DLD1 (cell line): ENCODE measurements around the gene CFAP100.

Experiments
- in situ Hi-C: cut with HindIII; loops from 2 replicates; pipeline ENCODE4 v1.10.0; 2017; ENCODE audit warnings: low sequenced_read_pairs

CFAP100 gene

DNA sequence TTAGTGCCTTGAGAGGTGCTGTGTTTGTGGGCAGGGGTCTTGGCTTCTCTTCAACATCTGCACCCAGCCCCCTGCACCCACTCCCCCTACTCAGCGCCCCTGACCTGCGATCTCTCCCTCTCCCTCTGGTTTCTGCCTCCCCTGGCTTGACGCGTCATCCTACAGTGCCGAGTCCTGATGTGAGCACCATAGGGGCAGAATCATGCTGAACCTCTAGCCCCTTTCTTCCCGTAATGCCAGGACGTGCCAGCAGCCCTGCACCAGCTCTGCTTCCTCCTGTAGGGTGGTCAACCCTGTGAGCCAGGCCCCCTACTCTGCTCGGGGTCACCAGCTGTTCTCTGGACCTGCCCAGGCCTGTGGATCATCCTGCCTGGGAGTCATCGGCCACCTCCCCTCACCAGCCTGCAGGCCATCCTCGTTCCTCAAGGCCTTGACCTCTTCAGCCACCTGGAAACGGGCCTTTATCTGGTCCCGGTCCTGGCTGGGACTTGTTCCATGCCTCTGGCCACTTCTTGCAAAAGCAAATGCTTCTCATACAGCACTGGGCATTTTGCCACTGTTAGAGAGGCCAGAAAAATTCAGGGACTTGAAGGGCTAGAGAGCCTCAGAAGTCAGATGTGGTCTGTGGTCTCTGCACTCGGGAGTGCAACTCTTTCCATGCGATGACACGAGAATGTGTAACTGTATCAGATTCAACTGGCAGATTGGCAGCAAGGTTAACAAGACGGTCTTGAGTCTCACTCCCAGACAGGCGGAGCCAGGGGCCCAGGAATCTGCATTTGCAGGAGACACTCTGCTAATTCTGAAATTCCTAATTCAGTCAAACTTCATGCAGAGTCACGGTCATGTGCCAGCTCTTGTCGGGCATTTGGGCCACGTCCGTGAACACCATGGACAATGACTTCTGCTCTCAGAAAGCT is 20.8 kb upstream of the CFAP100 start:
- in situ Hi-C loops = no loop called here

DNA sequence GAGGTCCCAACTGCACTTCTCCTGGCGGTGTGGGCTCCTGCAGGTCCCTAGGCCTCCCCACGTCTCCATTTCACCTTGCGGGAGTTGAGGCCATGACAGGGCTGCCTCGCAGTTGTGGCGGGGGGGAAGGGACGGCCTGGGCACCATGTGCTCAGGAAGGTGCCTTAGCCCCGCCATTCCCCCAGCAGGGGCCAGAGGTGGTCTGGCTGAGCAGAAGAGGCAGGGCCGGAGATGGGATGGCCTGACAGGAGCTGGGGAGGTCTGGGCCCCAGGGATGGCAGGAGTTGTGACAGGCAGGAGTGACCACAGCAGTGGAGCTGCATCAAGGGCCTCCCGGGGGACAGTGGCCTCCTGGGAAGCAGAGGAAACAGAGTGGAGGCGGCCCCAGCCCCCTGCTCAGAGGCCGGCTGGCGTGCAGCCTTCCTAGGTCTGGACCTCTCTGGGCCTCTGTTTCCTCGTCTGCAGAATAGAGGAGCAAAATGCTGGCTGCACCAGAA is 18.8 kb upstream of the CFAP100 start:
- in situ Hi-C loops = no loop called here

DNA sequence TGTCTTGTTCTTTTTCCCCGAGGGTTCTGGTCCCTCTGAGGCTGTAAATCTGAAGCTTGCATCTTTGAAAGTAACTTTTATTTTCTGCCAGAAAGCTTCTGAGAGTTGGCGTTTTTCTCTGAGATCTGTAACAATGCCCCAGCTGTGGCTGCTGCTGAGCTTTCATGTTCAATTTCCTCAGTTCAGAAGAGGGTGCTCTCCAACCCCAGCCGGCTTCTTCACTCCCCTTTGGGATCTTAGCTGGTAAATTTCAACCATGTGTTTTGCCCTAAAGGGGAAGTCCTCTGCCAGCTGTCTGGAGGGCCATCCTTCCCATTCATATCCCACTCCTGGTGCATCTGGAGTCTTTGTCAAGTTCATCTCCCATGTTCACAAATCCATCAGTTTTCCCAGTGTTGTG is 18.3 kb upstream of the CFAP100 start:
- in situ Hi-C loops = no loop called here

DNA sequence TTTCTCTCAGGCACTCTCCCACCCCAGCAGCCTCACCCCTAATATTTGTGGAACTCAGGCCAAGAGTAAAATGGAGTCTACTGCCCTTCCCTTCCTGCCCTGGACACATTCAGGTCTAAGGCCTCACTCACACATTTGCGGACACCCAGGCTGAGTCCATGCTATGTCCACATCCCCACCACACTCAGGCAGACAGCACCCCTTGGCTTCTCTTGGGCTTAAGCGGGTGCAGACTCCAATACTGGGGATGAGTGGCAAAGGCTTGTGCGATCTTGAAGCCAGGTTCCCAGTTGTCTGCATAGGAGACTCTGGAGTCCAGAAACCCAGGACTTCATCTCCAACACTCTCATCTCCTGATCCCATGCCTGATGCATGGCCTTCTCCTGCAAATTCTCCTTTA is 17.5 kb upstream of the CFAP100 start:
- in situ Hi-C loops = no loop called here

DNA sequence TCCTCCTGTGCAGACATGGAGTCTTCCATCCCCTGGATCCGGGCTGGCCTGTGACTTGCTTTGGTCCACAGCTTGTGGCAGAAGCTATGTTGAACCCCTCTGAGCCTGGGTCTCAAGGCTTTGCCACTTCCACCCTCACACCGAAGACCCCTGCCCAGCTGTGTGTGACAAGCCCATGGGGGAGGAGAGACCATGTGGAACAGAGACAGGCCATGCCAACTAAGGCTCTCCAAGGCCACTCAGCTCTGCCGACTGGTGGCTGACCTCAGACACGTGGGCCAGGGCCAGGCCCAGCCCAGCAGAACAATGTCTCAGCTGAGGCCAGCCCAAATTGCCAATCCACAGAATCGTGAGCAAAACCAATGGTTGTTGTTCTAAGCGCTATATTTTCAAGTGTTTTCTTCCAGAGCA is 16.4 kb upstream of the CFAP100 start:
- in situ Hi-C loops = no loop called here

DNA sequence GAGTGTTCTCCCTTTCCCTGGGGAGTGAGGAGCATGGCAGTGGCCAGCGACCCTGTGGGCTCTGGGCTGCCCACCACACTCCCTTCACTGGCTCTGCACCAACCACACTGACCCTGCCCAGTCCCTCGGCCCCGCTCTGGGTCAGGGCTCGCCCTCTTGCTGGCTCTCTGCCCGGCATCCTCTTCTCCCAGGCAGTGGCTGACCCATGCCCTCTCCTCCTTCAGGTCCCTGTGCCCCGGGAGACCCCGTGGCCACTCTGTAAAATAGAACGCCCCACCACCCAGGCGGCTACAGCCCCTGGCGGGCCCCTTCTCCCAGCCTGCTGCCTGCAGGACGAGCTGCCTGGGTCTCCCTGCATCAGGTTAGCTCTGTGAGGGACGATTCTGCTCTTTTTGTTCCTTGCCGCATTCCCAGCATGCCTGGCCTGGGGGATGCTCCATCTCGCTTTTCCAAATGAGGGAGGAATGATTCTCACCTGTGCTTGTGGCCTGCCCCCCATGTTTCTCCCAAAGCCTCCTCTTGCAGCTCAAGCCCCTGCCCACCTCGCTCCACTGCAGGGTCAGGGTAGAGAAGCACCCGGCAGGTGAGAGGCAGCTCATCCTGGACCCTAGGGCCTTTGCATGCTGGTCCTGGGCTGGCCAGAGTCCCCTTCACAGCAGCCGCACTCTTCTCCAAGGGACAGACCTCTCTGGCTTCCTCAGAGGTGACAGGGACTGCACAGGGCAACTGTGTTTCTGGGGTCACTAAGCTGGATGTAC is 14.5 kb upstream of the CFAP100 start:
- in situ Hi-C loops = no loop called here

DNA sequence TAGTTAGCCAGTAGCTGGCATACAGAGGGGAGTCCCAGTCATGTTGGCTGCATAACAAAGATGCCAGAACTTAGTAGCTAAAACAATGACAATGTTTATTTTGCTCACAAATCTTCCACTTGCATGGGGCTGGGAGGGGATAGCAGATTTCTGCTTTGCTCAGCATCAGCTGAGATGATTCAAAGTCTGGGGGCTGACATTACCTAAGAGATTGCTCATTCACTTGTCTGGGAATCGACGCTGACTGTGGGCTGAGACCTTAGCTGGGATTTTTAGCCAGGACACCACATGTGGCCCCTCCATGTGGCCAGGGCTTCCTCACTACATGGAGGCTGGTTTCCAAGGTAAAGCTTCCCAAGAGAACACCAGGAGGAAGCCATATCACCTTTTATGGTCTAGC is 12.7 kb upstream of the CFAP100 start:
- in situ Hi-C loops = no loop called here

DNA sequence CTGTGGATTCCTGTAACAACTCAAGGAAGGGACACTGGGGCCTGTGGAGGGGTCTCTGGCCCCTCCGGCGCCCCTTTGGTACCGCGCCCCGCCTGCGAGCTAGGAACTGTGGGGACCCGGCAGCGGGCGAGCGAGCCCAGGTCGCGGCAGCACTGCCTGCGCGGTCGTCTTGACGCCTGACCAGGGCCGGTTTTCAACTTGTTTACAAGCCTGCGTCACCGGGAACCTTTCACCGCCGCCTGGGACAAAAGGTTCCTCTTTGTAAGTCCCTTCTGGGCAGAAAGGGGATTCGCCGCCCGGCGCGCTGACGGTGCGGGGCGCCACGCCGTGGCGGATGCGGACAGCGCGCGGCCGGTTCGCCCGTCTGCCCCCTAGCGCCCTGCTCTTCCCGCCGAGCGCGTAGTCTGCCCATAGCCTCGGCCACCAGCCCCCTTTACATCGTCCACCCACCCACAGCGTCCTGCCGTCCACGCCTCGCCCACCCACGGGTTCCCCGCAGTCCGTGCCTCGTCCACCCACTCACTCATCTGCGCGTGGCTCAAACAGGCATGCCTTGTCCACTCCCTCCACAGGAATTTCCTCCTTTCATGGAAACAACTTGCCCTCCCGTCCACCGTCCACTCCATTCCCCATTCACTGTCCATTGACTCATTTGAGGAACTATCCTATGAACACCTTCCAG is 5.5 kb upstream of the CFAP100 start:
- in situ Hi-C loops = no loop called here

DNA sequence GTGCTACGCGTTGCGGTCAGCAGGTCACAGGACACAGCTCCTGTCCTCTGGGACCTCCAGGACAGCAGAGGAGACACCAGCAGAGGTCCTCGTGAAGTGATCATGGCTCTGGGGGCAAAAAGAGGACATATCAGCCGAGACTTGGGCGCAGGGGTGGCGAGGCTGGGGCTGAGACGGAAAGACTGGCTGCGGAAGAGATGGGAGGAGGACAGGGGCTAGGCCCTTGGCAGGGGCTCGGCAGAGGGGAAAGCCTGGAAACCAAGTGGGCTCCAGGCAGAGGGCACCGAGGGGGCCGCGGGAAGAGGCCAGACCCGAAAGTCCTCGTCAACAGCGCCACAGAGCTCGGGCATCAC is 4.9 kb upstream of the CFAP100 start:
- in situ Hi-C loops = loop anchor here (5.0 kb wide), 1 partner anchor 77 kb away; no protein-coding TSS in a partner anchor

DNA sequence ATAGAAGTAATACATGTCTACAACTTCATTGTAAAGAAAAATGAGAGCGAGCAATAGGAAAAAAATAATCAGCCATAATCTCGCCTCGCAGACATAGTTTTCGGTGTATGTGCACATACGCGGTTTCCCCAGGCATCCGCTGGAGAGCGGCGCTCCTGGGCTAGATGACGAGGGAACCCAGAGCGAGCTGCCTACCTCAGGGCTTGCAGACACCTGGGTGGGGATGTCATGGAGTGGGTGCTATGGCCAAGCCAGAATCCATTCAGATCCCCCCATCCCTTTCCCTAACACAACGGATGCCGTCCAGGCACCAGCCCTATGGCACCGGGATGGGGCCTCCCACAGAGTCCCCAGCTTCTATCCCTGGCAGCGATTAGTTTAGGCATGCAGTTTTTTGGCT is 4.5 kb upstream of the CFAP100 start:
- in situ Hi-C loops = loop anchor here (5.0 kb wide), 1 partner anchor 78 kb away; no protein-coding TSS in a partner anchor

DNA sequence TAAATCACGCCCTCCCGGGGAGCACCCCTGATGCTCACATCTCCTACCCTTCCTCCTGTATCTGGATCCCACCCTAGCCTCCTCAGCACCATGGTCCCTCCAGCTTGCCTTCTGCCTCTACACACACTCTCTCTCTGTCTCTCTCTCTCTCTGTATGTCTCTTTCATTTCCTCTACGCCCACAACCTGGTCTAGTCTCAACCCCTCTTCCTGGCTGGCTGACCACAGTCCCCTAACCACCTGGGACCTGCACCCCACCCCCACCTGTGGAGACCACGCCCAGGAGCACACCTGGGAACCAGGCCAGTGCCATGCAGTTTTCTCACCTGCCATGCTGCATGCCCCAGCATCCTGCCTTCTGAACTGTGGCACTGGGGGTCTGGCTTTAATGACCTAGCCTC is 4.0 kb upstream of the CFAP100 start:
- in situ Hi-C loops = loop anchor here (5.0 kb wide), 1 partner anchor 78 kb away; no protein-coding TSS in a partner anchor

DNA sequence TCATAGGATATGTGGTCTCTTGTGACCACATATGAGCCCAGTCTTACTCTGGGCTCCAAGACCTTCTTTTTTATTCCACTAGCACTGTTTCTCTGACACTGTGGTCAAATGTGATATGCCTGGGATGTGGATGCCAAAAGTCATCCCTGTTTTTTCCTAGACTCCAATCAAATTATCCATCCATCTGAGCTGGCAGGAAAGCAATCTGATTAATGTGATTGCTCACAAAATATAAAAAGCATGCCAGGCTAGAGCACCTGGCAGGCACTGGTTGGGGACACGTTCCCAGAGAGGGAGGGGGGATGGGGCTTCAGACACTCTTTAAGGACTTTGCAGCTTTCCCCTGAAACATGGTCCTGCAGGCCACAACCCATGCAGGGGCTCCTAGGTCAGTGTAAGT is 3.1 kb upstream of the CFAP100 start:
- in situ Hi-C loops = loop anchor here (5.0 kb wide), 1 partner anchor 79 kb away; no protein-coding TSS in a partner anchor

DNA sequence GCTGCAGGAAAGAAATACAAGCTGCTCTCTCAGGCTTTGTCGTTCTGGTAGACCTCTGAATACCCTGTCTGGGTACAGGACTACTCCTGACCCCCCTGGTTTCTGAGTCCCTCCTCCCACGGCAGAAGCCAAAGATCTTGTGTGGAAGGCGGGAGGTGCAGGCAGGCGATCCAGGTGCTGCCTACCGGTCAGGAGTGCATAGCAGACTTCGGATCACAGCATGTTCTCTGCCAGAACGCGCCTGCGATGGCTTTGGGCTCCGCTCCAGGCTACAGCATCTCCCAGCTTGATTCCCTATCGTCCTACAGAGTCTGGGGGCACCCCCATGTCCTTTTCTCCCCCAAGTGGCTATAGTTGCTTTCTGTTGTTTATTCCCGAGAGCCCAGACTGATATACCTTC is 2.5 kb upstream of the CFAP100 start:
- in situ Hi-C loops = loop anchor here (5.0 kb wide), 1 partner anchor 80 kb away; no protein-coding TSS in a partner anchor

DNA sequence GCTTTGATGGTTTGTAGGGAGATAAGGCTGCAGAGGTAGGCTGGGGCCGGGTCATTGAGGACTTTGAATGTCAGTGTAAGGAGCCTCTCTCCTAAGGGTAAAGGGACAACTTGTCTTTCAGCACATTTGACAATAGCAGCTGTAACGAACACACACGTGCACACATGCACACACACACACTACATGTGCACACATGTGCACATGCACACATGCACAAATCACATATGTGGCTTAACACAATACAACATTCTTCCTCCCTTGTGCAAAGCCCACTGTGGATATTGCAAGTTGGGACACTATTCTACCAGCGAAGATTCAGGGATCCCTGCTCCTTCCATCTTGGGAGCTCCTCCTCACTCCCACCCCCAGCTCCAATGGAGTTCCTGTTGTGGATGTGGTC is 1.1 kb upstream of the CFAP100 start:
- in situ Hi-C loops = loop anchor here (5.0 kb wide), 1 partner anchor 81 kb away; no protein-coding TSS in a partner anchor

DNA sequence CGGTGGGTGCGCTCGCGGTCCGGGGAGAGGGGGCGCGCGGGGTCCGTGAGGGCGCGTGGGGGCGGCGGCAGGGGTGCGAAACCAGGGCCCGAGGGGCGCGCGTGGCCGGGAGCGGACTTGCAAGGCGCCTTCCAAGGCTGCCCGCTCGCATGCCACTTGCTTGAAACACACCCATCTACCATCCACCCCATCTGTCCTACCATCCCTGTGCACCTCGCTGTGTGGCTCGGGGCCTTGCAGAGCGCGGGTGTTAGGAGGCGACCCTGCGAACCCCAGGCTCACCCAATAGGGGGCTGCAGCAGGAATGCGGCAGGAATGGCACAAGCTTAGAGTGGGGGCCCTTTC is 240 bp downstream of the CFAP100 start:
- in situ Hi-C loops = loop anchor here (5.0 kb wide), 1 partner anchor 83 kb away; no protein-coding TSS in a partner anchor

DNA sequence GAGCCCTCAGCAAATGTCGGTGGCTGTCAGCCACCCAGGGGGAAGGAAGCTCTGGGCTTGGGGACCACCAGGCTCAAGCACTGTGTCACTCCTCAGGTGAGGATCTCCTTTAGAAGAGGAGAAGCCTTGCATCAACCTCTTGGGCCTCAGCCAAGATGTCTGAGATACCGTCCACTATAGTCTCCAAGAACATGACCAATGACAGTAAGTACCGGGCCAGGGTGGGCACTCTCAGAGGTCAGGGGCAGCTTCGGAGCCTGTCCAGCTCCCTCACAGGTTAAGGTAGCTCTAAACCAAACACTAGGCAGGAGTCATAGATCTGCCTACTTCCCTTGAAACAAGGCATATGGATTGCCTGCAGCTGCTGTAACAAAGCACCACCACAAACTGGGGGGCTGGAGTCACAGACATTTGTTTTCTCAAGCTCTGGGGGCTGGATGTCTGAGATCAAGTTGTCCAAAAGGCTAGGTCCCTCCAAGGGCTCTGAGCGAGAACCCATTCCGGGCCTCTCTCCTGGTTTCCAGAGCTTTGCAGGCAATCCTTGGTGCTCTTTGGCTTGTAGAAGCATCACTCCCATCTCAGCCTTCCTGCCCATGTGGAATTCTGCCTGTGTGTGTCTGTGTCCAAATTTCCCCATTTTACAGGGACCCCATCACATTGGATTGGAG is 1.3 kb downstream of the CFAP100 start:
- in situ Hi-C loops = no loop called here

DNA sequence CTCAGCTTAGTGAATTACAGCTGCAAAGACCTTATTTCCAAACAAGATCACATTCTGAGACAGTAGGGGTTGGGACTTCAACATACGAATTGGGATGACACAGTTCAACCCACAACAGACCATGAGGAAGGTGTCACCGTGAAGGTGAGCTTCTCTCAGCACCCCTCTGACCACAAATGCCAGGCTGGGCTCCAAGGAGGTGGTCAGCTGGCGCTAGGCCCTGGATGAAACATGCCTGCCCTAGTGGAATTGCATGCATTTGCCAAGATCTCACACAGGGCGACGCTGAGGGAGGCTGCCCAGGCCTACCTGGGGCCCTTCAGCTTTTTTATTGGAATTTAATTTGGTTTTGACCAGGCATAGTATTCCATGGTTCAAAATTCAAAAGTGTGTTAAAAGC is 1.8 kb downstream of the CFAP100 start:
- in situ Hi-C loops = no loop called here

DNA sequence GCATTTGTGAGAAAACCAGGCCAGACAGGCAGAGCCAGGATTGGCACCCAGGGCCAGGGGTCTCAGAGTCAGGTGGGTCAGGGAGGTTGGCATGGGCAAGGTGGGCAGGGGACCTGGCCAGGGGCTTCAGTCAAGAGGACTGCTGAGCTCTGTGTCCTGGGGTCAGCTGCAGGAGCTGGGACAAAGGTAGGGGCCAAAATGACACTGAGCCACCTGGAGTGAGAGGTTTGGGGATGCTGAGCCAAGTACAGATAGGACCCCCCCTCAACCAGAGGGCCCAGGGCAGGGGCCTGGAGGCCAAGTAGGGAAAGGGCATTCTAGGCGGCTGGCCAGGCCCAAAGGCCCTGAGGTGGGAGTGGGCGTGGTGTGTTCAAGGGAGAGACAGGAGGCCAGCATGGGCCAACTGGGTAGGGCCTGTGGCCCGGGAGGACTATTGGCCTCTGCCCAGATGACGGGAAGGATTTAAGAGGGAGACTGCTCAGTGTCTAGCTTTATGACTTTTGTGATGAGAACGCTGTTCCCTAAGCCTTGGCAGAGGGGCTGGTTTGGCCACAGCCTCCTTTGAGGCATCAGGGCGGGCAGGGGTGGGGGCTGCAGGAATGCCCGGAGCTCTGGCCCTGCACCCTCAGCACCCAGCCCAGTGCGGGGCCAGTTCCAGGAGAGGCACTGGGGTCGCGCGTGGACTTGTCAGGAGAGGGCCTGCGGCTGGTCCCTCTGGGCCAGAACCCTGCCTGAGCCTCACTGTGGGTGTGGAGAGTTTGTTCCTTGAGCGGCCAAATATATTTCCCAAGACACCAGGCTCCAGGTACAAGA is 3.1 kb downstream of the CFAP100 start:
- in situ Hi-C loops = no loop called here

DNA sequence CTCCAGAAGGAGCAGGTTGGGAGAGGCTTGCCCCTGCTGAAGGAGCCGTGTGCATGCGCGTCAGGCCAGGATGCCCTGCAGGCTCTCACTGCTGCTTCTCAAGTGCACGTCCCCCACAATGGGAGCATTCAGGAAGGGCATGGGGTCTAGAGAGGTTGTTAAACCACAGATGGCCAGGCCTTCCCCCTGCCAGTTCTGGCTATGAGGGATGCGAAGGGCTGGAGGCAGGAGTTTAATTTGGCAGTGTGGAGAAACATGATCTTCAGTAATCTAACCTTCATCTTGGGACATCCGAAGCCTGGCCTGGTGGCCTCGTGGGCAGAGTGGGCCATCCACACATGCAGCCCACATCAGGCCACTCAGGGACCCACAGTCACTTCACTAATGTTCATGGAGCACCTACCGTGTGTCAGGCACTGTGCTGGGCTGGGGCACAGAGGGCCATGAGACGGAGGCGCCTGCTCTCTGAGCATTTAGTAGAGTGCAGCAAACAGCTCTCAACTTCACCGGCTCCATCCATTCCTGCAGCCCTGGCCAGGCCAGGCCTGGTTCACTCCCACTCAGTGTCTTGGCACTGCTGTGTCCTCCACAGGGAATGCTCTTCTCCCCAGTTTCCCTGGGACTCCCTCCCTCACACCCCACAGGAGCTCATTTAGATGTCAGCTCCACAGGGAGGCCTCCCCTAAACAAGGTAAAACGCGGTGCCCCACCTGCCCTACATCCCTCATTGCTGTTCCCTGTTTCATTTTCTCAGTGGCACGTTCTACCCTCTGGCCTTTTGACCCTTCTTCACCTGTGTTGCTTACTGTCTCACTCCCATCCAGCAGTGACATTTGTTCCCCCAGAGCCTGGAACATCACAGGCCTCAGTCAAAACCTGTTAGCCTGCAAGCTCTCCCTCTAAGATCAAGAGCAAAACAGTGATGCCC is 4.0 kb downstream of the CFAP100 start:
- in situ Hi-C loops = no loop called here
